H1 (cell line): ENCODE measurements around the gene SLC9A4. TPM values are rescaled to one million over a fixed set of nuclear protein-coding genes. Genes with fewer than 3 reads are reported as not detected.

Source experiments
- CTCF ChIA-PET: fragments of 300-600 bp; sonication (Branson Sonifier 250); formaldehyde crosslinking; loops from one replicate; lab custom pipeline; 2021; ENCODE audit not compliant: partially characterized antibody; lab: Charles Lee
- POLR2A ChIA-PET: fragments of 300-600 bp; sonication (Branson Sonifier 250); formaldehyde crosslinking; loops from one replicate; lab custom pipeline; 2021; ENCODE audit warnings: inconsistent platforms; ENCODE audit not compliant: partially characterized antibody; lab: Charles Lee
- DNase-seq, 2 experiments: peaks; one replicate each; pipeline versions ENCODE4 v3.0.0 to v3.0.0-alpha.2; 2010 to 2022; ENCODE audit warnings: low spot score in 2 of 2, low read depth in 1 of 2, mixed read lengths in 1 of 2
- FAIRE-seq: peaks from 2 replicates; lab custom pipeline; 2011; peaks lifted over from hg19 to GRCh38; lab: Jason Lieb, UNC
- H2AFZ ChIP-seq: 2 replicates; pipeline ENCODE4 v1.8.1; 2012; ENCODE audit warnings: low read length, inconsistent platforms
- H2AK5ac ChIP-seq: 2 replicates; pipeline ENCODE4 v1.6.1; 2013; ENCODE audit warnings: low read depth, low read length
- H2BK120ac ChIP-seq: replicated peaks from 2 replicates; pipeline ENCODE3; 2013; ENCODE audit warnings: low read depth, low read length, inconsistent platforms
- H2BK12ac ChIP-seq: 2 replicates; pipeline ENCODE4 v1.6.1; 2013; ENCODE audit warnings: low read depth, low read length
- H2BK15ac ChIP-seq: 2 replicates; pipeline ENCODE4 v1.6.1; 2013; ENCODE audit warnings: low read length
- H2BK20ac ChIP-seq: 2 replicates; pipeline ENCODE4 v1.6.1; 2013; ENCODE audit warnings: low read length
- H2BK5ac ChIP-seq: 2 replicates; pipeline ENCODE4 v1.6.1; 2013; ENCODE audit warnings: low read depth, low read length
- H3K14ac ChIP-seq: 2 replicates; pipeline ENCODE4 v1.6.1; 2013; ENCODE audit warnings: inconsistent platforms; ENCODE audit not compliant: insufficient read length
- H3K18ac ChIP-seq: 2 replicates; pipeline ENCODE4 v1.6.1; 2013; ENCODE audit warnings: low read length; ENCODE audit errors: extremely low read depth
- H3K23ac ChIP-seq: 2 replicates; pipeline ENCODE4 v1.6.1; 2013; ENCODE audit warnings: inconsistent platforms; ENCODE audit not compliant: insufficient read length
- H3K23me2 ChIP-seq: 2 replicates; pipeline ENCODE4 v1.6.1; 2013; ENCODE audit warnings: low read depth, low read length
- H3K27ac ChIP-seq: 2 replicates; pipeline ENCODE4 v1.6.1; 2011; ENCODE audit warnings: low read depth, low read length, inconsistent platforms
- H3K27me3 ChIP-seq, 4 experiments: replicated peaks in 1 of 4; 1 replicate in 1 of 4; 2 replicates in 3 of 4; pipeline versions ENCODE4 v1.6.1 to v1.8.1; 2011 to 2013; ENCODE audit warnings: low read length in 3 of 4, mild to moderate bottlenecking in 3 of 4, inconsistent platforms in 2 of 4, mixed read lengths in 2 of 4, moderate library complexity in 1 of 4; ENCODE audit not compliant: control insufficient read depth in 3 of 4, insufficient read depth in 3 of 4; ENCODE audit errors: extremely low read depth in 1 of 4
- H3K36me3 ChIP-seq, 4 experiments: 2 replicates each; pipeline versions ENCODE4 v1.6.1 to v1.8.1; 2011 to 2013; ENCODE audit warnings: mild to moderate bottlenecking in 4 of 4, low read length in 3 of 4, moderate library complexity in 2 of 4, control low read depth in 1 of 4, inconsistent platforms in 1 of 4; ENCODE audit not compliant: insufficient read depth in 4 of 4, control insufficient read depth in 2 of 4
- H3K4ac ChIP-seq: replicated peaks from 2 replicates; pipeline ENCODE3; 2013; ENCODE audit warnings: low read length, low read depth, mixed read lengths, inconsistent platforms; ENCODE audit not compliant: insufficient read length
- H3K4me1 ChIP-seq, 4 experiments: replicated peaks in 1 of 4; 1 replicate in 1 of 4; 2 replicates in 3 of 4; pipeline versions ENCODE4 v1.6.1 to v1.8.1; 2011 to 2013; ENCODE audit warnings: low read length in 3 of 4, inconsistent platforms in 2 of 4, mixed read lengths in 1 of 4; ENCODE audit not compliant: insufficient read depth in 4 of 4, control insufficient read depth in 3 of 4
- H3K4me2 ChIP-seq, 2 experiments: 2 replicates each; pipeline versions ENCODE4 v1.6.1 to v1.8.1; 2011 to 2013; ENCODE audit warnings: low read depth in 2 of 2, low read length in 2 of 2, control low read depth in 1 of 2, inconsistent platforms in 1 of 2, mild to moderate bottlenecking in 1 of 2; ENCODE audit not compliant: insufficient read depth in 1 of 2
- H3K4me3 ChIP-seq, 4 experiments: fragments of 200-600, 300-600 bp in 1 of 4; sonication (generic), shearing (Covaris generic), sonication (Bioruptor Twin) in 1 of 4; 2 replicates each; pipeline versions ENCODE4 v1.5.1 to v1.8.1; 2011 to 2016; ENCODE audit warnings: low read length in 4 of 4, low read depth in 3 of 4, control low read depth in 2 of 4, inconsistent platforms in 2 of 4, mild to moderate bottlenecking in 2 of 4, mixed read lengths in 1 of 4, moderate library complexity in 1 of 4; ENCODE audit not compliant: insufficient read depth in 2 of 4; ENCODE audit errors: extremely low read depth in 1 of 4
- H3K56ac ChIP-seq: replicated peaks from 2 replicates; pipeline ENCODE3; 2013; ENCODE audit warnings: low read depth, mild to moderate bottlenecking, mixed read lengths, low read length, inconsistent platforms; ENCODE audit not compliant: insufficient read length
- H3K79me1 ChIP-seq: 2 replicates; pipeline ENCODE4 v1.6.1; 2013; ENCODE audit warnings: low read depth, low read length, control low read depth
- H3K79me2 ChIP-seq, 2 experiments: 2 replicates each; pipeline versions ENCODE4 v1.6.1 to v1.8.1; 2012 to 2013; ENCODE audit warnings: low read length in 2 of 2, mild to moderate bottlenecking in 2 of 2, inconsistent platforms in 1 of 2; ENCODE audit not compliant: insufficient read depth in 2 of 2, control insufficient read depth in 1 of 2
- H3K9ac ChIP-seq, 4 experiments: replicated peaks in 1 of 4; 1 replicate in 1 of 4; 2 replicates in 3 of 4; pipeline versions ENCODE4 v1.6.1 to v1.8.1; 2011 to 2013; ENCODE audit warnings: low read depth in 3 of 4, low read length in 3 of 4, control low read depth in 2 of 4, mild to moderate bottlenecking in 2 of 4, moderate library complexity in 2 of 4, inconsistent platforms in 1 of 4; ENCODE audit errors: extremely low read depth in 1 of 4
- H3K9me3 ChIP-seq, 2 experiments: 2 replicates each; pipeline versions ENCODE4 v1.6.1 to v1.8.1; 2012 to 2013; ENCODE audit warnings: mild to moderate bottlenecking in 2 of 2, moderate library complexity in 2 of 2, control low read depth in 1 of 2, inconsistent platforms in 1 of 2, low read depth in 1 of 2, low read length in 1 of 2, mixed read lengths in 1 of 2; ENCODE audit not compliant: insufficient read depth in 2 of 2
- H4K20me1 ChIP-seq, 2 experiments: replicated peaks in 1 of 2; 2 replicates each; pipeline versions ENCODE3 to v1.8.1; 2011 to 2013; ENCODE audit warnings: inconsistent platforms in 2 of 2, low read length in 2 of 2, mild to moderate bottlenecking in 1 of 2; ENCODE audit not compliant: insufficient read depth in 2 of 2, control insufficient read depth in 1 of 2
- H4K5ac ChIP-seq: 2 replicates; pipeline ENCODE4 v1.6.1; 2013; ENCODE audit warnings: low read length, low read depth, mixed read lengths, inconsistent platforms; ENCODE audit not compliant: insufficient read length
- H4K8ac ChIP-seq: 2 replicates; pipeline ENCODE4 v1.8.0; 2013; ENCODE audit warnings: mild to moderate bottlenecking, moderate library complexity, low read length, inconsistent platforms; ENCODE audit not compliant: insufficient read depth; ENCODE audit errors: extremely low read depth
- H4K91ac ChIP-seq: replicated peaks from 2 replicates; pipeline ENCODE3; 2013; ENCODE audit warnings: low read length, mixed read lengths, inconsistent platforms; ENCODE audit not compliant: insufficient read length
- EZH2 ChIP-seq: fragments of 200-600 bp; sonication (generic); IDR thresholded peaks from 2 replicates; pipeline ENCODE4 v1.7.1; 2012; ENCODE audit warnings: low read depth, mild to moderate bottlenecking, moderate library complexity, low read length, inconsistent platforms; ENCODE audit not compliant: severe bottlenecking
- RAD21 ChIP-seq, 2 experiments: IDR thresholded peaks in 1 of 2; conservative IDR thresholded peaks in 1 of 2; 2 replicates each; pipeline ENCODE4 v1.6.1; 2011; ENCODE audit warnings: low read depth in 2 of 2, low read length in 2 of 2, improper control_type of control experiment in 1 of 2, inconsistent platforms in 1 of 2, mild to moderate bottlenecking in 1 of 2, moderate library complexity in 1 of 2
- TAF7 ChIP-seq: optimal IDR thresholded peaks from 2 replicates; pipeline ENCODE3; 2011; ENCODE audit warnings: low read depth, mild to moderate bottlenecking, inconsistent platforms, low read length, moderate library complexity, borderline replicate concordance
- YY1 ChIP-seq: IDR thresholded peaks from 2 replicates; pipeline ENCODE4 v1.6.1; 2011; ENCODE audit warnings: low read depth, mild to moderate bottlenecking, low read length
- WGBS, 2 experiments: shearing (Covaris generic) in 1 of 2; methylation state at CpG; one replicate each; pipeline versions ENCODE4 v1.1.6 to v1.1.7; 2013 to 2015; ENCODE audit warnings: low lambda C conversion rate in 2 of 2, mixed read lengths in 2 of 2, inconsistent platforms in 1 of 2, low coverage in 1 of 2, missing lambda C conversion rate in 1 of 2; ENCODE audit not compliant: insufficient replicate concordance in 2 of 2, insufficient coverage in 1 of 2, insufficient read length in 1 of 2; ENCODE audit errors: extremely low coverage in 1 of 2, missing lambda C conversion rate in 1 of 2; 5-methylcytosine and 5-hydroxymethylcytosine counted together
- polyA plus RNA-seq, 7 experiments: library from polyadenylated mRNA; depleted of rRNA in 3 of 7; stranded (reverse) in 5 of 7; unstranded in 2 of 7; fragments of >200 nt in 5 of 7; fragments of 200-250 nt in 2 of 7; gene quantifications; 1 replicate in 5 of 7; 2 replicates in 1 of 7; 4 replicates in 1 of 7; pipeline versions ENCODE4 v1.2.1 to v1.2.3, GENCODE V29; 2011 to 2013; ENCODE audit warnings: missing spikeins in 2 of 7, mixed read lengths in 2 of 7
- total RNA-seq: library from RNA; stranded (reverse); fragmentation: NEBNext Ultra II Directional; extraction: Animal tissue kit (Norgen Biotek cat#: 25700); gene quantifications from 2 replicates; pipeline ENCODE4 v1.2.1, GENCODE V29; 2021
- TF ChIP-seq, protein P1 (sequence below), 3 experiments: IDR thresholded peaks; 1 replicate in 2 of 3; 2 replicates in 1 of 3; pipeline versions ENCODE4 v1.5.1 to v1.6.1; 2011; ENCODE audit warnings: low read length in 3 of 3, mild to moderate bottlenecking in 3 of 3, inconsistent platforms in 2 of 3, low read depth in 1 of 3, moderate library complexity in 1 of 3; ENCODE audit not compliant: insufficient read depth in 1 of 3; ENCODE audit errors: control extremely low read depth in 1 of 3

SLC9A4 gene
- total and polyA plus RNA-seq, 2 of the 8 experiments (the other 6 are each of a cell fraction or from before 2014, with no cell fraction given), result not detected

DNA sequence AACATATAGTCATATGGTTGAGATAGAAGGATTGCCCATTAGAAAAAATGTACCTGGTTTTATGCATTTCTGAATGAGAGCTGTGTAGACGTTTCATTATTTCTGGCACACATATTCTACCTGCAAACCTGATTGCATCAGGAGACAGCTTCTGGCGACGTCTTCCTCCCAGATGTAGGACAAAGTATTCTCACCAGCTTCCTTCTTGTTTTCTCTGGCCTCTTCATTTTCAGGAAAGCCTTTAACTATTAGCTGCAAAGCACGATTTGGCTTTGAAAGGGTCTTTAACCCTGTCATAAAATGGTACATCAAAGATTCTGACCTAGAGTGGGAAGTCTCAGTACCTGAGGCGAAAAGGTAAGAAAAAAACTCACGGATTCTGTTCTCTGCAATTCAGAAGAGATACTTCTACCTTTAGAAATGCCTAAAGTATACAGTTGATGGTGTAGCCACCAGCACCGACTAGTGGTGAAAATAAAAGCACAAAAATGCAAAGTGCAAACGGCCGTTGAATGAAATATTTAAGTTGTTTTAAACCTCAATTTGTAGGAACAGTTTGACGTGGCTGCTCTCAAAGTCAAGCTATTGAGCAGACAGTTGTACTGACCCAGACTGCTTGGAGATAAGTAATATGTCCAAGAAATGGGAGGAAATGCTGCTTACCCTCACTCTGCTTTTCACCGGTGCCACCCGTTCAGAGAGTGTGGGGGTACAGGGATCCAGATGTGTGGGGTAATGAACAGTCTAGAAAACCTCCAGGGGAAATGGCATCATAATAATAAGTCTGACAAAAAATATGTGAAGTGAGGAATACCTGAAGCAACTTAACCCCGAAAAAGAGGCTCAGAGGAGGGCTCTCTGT, 29.8 kb upstream of the SLC9A4 start:
- Histone ChIP-seq H3K27me3 (no peaks in the 10 kb centered on the region), H2AFZ (no peak overlapping the region), H4K91ac (no peak overlapping the region), H3K14ac (no peak overlapping the region), H2BK20ac (no peak overlapping the region), H2BK12ac (no peak overlapping the region), H3K9ac (no peak overlapping the region), H3K79me2 (no peaks in the 10 kb centered on the region), H3K56ac (no peak overlapping the region), H3K4me2 (no peak overlapping the region), H3K23ac (no peak overlapping the region), H2BK5ac (no peak overlapping the region), H4K5ac (no peak overlapping the region), H3K23me2 (no peaks in the 10 kb centered on the region), H3K36me3 (no peaks in the 10 kb centered on the region), H3K18ac (no peak overlapping the region), H3K4me1 (peaks cover 0 to 3% (median 0%) of the 10 kb centered on the region in 4 experiments; a peak in 1 of 7 replicates), H3K4me3 (no peak overlapping the region), H4K20me1 (no peaks in the 10 kb centered on the region), H2AK5ac (no peak overlapping the region), H3K4ac (no peak overlapping the region), H2BK120ac (no peak overlapping the region), H4K8ac (no peak overlapping the region), H2BK15ac (no peak overlapping the region), H3K9me3 (no peaks in the 10 kb centered on the region; a peak in 1 of 4 replicates), H3K79me1 (no peaks in the 10 kb centered on the region), H3K27ac (no peak overlapping the region)
- WGBS, 2 experiments, result 64% methylated on average over 13 of the region's 13 CpGs; no CpG with 5 or more reads in 1 of the 2 experiments
- DNase-seq (no peak), FAIRE-seq (no peak)
- ChIA-PET CTCF (interaction anchor here (0.6 to 3.1 kb wide), 35 partner anchors 9 to 549 kb away, joined by 3 to 16 read pairs (median 4); partner anchors contain the start of genes IL18R1 and SLC9A4), POLR2A (no interaction called here)
- TF ChIP-seq EZH2 (no peak), TAF7 (no peak), YY1 (no peak), RAD21 (IDR thresholded peaks at IDR 0.05 in 1 of 2, conservative IDR thresholded peaks at IDR 0.05 in 1 of 2; ENCODE audit: low read depth in 2 of 2, low read length in 2 of 2) (peak; percentile 72 to 79)
- TF ChIP-seq, protein P1, sequence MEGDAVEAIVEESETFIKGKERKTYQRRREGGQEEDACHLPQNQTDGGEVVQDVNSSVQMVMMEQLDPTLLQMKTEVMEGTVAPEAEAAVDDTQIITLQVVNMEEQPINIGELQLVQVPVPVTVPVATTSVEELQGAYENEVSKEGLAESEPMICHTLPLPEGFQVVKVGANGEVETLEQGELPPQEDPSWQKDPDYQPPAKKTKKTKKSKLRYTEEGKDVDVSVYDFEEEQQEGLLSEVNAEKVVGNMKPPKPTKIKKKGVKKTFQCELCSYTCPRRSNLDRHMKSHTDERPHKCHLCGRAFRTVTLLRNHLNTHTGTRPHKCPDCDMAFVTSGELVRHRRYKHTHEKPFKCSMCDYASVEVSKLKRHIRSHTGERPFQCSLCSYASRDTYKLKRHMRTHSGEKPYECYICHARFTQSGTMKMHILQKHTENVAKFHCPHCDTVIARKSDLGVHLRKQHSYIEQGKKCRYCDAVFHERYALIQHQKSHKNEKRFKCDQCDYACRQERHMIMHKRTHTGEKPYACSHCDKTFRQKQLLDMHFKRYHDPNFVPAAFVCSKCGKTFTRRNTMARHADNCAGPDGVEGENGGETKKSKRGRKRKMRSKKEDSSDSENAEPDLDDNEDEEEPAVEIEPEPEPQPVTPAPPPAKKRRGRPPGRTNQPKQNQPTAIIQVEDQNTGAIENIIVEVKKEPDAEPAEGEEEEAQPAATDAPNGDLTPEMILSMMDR (IDR thresholded peaks at IDR 0.05; ENCODE audit: control extremely low read depth in 1 of 3, insufficient read depth in 1 of 3, low read depth in 1 of 3, low read length in 3 of 3), result peak in 2 of 3 experiments; percentile 65 to 69; a peak in 3 of 4 replicates
